OCI-LY1 (cell line): ENCODE results near the gene CHM.

Source experiments
- H2AFZ ChIP-seq: fragments of 200-600 bp; sonication (generic), shearing (Covaris generic); 2 replicates; pipeline ENCODE4 v1.6.0; 2014; ENCODE audit warnings: antibody characterized with exemption, mild to moderate bottlenecking, low read length
- H3F3A ChIP-seq: fragments of 200-600 bp; sonication (generic), shearing (Covaris generic); 2 replicates; pipeline ENCODE4 v1.6.0; 2014; ENCODE audit warnings: mild to moderate bottlenecking, antibody characterized with exemption, low read length, moderate library complexity; ENCODE audit not compliant: insufficient read depth
- H3K27ac ChIP-seq: fragments of 200-600 bp; sonication (generic); 2 replicates; pipeline ENCODE4 v1.5.1; 2014; ENCODE audit warnings: low read length, mixed run types, mild to moderate bottlenecking, low read depth; ENCODE audit not compliant: poor library complexity, severe bottlenecking
- H3K27me3 ChIP-seq: fragments of 200-600 bp; sonication (generic); 2 replicates; pipeline ENCODE4 v1.6.0; 2014; ENCODE audit warnings: antibody characterized with exemption, mild to moderate bottlenecking, low read length, moderate library complexity; ENCODE audit not compliant: insufficient read depth
- H3K36me3 ChIP-seq: fragments of 200-600 bp; sonication (generic); 2 replicates; pipeline ENCODE4 v1.6.1; 2014; ENCODE audit warnings: mild to moderate bottlenecking, antibody characterized with exemption, low read length, moderate library complexity, mixed read lengths; ENCODE audit not compliant: insufficient read depth
- H3K4me1 ChIP-seq: fragments of 200-600 bp; sonication (generic); 2 replicates; pipeline ENCODE4 v1.5.1; 2014; ENCODE audit warnings: mild to moderate bottlenecking, low read length, moderate library complexity; ENCODE audit not compliant: insufficient read depth, severe bottlenecking
- H3K4me2 ChIP-seq: fragments of 200-600 bp; sonication (generic), shearing (Covaris generic); 2 replicates; pipeline ENCODE4 v1.6.1; 2014; ENCODE audit warnings: low read length
- H3K4me3 ChIP-seq: fragments of 200-600 bp; sonication (generic); 2 replicates; pipeline ENCODE4 v1.5.1; 2014; ENCODE audit warnings: low read length, low read depth, mild to moderate bottlenecking, mixed read lengths; ENCODE audit not compliant: poor library complexity, severe bottlenecking
- H3K79me2 ChIP-seq: fragments of 200-600 bp; shearing (Covaris generic); 2 replicates; pipeline ENCODE4 v1.6.1; 2016; ENCODE audit warnings: mixed run types, low read length, mixed read lengths; ENCODE audit not compliant: insufficient read depth
- H3K9ac ChIP-seq: fragments of 200-600 bp; sonication (generic), shearing (Covaris generic); 2 replicates; pipeline ENCODE4 v1.6.1; 2014; ENCODE audit warnings: mild to moderate bottlenecking, low read length, mixed read lengths
- H3K9me2 ChIP-seq: fragments of 200-600 bp; sonication (generic), shearing (Covaris generic); 2 replicates; pipeline ENCODE4 v1.6.1; 2014; ENCODE audit warnings: low read depth, mild to moderate bottlenecking, low read length, mixed read lengths
- H3K9me3 ChIP-seq: fragments of 200-600 bp; shearing (Covaris generic); 2 replicates; pipeline ENCODE4 v1.6.1; 2014; ENCODE audit warnings: low read length, mixed read lengths
- H4K20me1 ChIP-seq: fragments of 200-600 bp; sonication (generic), shearing (Covaris generic); 2 replicates; pipeline ENCODE4 v1.6.0; 2016; ENCODE audit warnings: mild to moderate bottlenecking, low read length; ENCODE audit not compliant: insufficient read depth
- CTCF ChIP-seq: fragments of 200-600 bp; sonication (generic), shearing (Covaris generic); IDR thresholded peaks from 2 replicates; pipeline ENCODE4 v1.5.1; 2017; ENCODE audit warnings: mild to moderate bottlenecking, antibody characterized with exemption, low read length, moderate library complexity, mixed read lengths
- EZH2 ChIP-seq: fragments of 200-600 bp; sonication (generic), shearing (Covaris generic); IDR thresholded peaks from 2 replicates; pipeline ENCODE4 v1.8.0; 2017; ENCODE audit warnings: borderline replicate concordance, mixed run types, mild to moderate bottlenecking, antibody characterized with exemption, low read length, moderate library complexity, mixed read lengths

CHM gene

DNA sequence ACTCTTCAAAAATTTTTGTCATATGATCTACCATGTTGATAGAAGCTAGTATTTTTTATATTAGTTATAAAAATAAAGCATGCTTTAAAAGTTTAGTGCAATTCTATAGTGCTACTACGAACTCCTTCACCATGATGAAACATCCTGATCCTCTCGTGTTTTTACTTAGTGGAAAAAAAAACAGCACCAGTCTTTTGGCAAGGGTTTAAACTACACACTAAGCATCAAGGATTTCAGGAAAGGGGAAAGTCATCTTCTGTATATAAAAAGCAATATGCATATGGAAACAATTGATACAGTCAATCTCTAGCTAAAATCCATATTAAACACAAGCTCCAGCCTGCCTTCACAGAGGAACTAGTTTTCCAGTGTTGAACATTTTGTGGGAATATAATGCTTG, 18.7 kb downstream of the CHM start:
- Histone ChIP-seq H3K9ac (no peak overlapping the region), H3K9me3 (no peaks in the 10 kb centered on the region), H2AFZ (no peak overlapping the region), H3K27me3 (no peaks in the 10 kb centered on the region), H4K20me1 (no peaks in the 10 kb centered on the region), H3K4me2 (no peak overlapping the region), H3K9me2 (no peaks in the 10 kb centered on the region), H3K27ac (no peak overlapping the region), H3K4me3 (no peak overlapping the region), H3K79me2 (peaks cover 6% of the 10 kb centered on the region), H3F3A (no peaks in the 10 kb centered on the region), H3K36me3 (no peaks in the 10 kb centered on the region), H3K4me1 (no peaks in the 10 kb centered on the region)
- TF ChIP-seq CTCF (no peak), EZH2 (no peak)

DNA sequence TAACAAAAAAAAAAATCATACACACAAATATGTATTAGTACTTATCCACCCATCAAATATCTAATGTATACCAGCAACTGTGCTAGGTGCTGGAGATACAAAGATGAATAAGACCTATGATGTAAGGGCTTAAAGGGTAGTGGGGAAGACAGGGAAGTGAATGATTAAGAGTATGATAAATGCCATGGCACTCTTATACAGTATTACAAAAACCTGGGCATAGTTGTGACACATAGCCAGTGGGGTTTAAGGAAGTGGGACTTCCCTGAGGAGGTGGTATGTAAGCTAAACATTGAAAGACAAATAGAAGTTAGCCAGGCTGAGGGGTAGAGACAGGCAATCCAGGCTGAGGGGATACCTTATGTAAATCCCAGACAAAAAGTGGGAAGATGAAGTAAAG, 23.5 kb downstream of the CHM start:
- H3K4me1 ChIP-seq, result no peaks in the 10 kb centered on the region
- TF ChIP-seq CTCF (no peak), EZH2 (no peak)
- no peaks in the 10 kb centered on the region for H3K9me3 ChIP-seq
- no peaks in the 10 kb centered on the region for H3K36me3 ChIP-seq
- H3K4me2 ChIP-seq, result no peak overlapping the region
- no peaks in the 10 kb centered on the region for H3K27me3 ChIP-seq
- no peak overlapping the region for H2AFZ ChIP-seq
- H3K79me2 ChIP-seq, result no peaks in the 10 kb centered on the region
- no peaks in the 10 kb centered on the region for H3K9me2 ChIP-seq
- no peaks in the 10 kb centered on the region for H3F3A ChIP-seq
- H3K9ac ChIP-seq, result no peak overlapping the region
- no peak overlapping the region for H3K27ac ChIP-seq
- H4K20me1 ChIP-seq, result no peaks in the 10 kb centered on the region
- no peak overlapping the region for H3K4me3 ChIP-seq

DNA sequence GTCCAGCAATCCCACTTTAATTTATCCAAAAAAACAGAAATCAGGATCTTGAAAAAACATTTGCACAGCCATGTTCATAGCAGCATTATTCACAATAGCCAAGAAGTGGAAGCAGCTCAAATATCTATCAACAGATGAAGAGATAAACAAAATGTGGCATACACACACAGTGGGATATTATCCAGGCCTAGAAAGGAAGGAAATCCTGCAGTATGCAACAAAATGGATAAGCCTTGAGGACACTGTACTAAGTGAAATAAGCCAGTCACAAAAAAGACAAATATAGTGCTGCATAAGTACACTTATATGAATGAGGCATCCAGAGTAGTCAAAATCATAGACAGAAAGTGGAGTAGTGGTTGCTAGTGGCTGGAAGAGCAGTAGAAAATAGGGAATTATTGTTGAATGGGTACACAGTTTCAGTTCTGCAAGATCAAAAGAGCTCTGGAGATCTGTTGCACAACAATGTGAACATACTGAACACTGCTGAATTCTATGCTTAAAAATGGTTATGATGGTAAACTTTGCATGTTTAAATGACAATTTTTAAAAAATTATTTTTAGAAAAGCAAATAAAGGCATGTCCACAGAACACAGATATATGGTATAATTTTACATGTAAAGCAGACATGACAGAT, 25.6 kb downstream of the CHM start:
- Histone ChIP-seq H3F3A (no peaks in the 10 kb centered on the region), H3K4me3 (no peak overlapping the region), H3K27ac (no peak overlapping the region), H2AFZ (no peak overlapping the region), H3K9me2 (no peaks in the 10 kb centered on the region), H3K4me2 (no peak overlapping the region), H4K20me1 (no peaks in the 10 kb centered on the region), H3K27me3 (no peaks in the 10 kb centered on the region), H3K79me2 (no peaks in the 10 kb centered on the region), H3K36me3 (no peaks in the 10 kb centered on the region; the same call in 1 of the 2 replicates), H3K4me1 (no peaks in the 10 kb centered on the region), H3K9ac (no peak overlapping the region), H3K9me3 (no peaks in the 10 kb centered on the region)
- no peak for TF ChIP-seq EZH2
- TF ChIP-seq CTCF, result no peak
